ENCODE data around the gene ACOX2.

The ACOX2 gene

GRCh38 chr3:58566398-58567250 lies 29.6 kb upstream of the ACOX2 start:
- DNase-seq (ENCODE audit: low read depth) = no peak

- DNase-seq (ENCODE audit: low read depth) = no peak
Observed at GRCh38 chr3:58565621-58566397, 28.8 kb upstream of the ACOX2 start.

- DNase-seq (ENCODE audit: low read depth) = no peak
Observed at GRCh38 chr3:58564456-58565160, 27.6 kb upstream of the ACOX2 start.

GRCh38 chr3:58564054-58564453 lies 27.1 kb upstream of the ACOX2 start:
- DNase-seq (ENCODE audit: low read depth) = no peak

GRCh38 chr3:58563386-58564035 lies 26.5 kb upstream of the ACOX2 start:
- DNase-seq (ENCODE audit: low read depth) = no peak

- DNase-seq (ENCODE audit: low read depth) = no peak
Observed at GRCh38 chr3:58562498-58562897, 25.5 kb upstream of the ACOX2 start.

GRCh38 chr3:58560771-58561311 lies 23.9 kb upstream of the ACOX2 start:
- no peak for DNase-seq (ENCODE audit: low read depth)

GRCh38 chr3:58559586-58559985 lies 22.6 kb upstream of the ACOX2 start:
- DNase-seq (ENCODE audit: low read depth) = no peak

- DNase-seq (ENCODE audit: low read depth) = no peak
Observed at GRCh38 chr3:58557491-58557890, 20.5 kb upstream of the ACOX2 start.

- DNase-seq (ENCODE audit: low read depth) = no peak
Observed at GRCh38 chr3:58556761-58557221, 19.8 kb upstream of the ACOX2 start.

- no peak for DNase-seq (ENCODE audit: low read depth)
Observed at GRCh38 chr3:58556001-58556400, 19.0 kb upstream of the ACOX2 start.

- DNase-seq (ENCODE audit: low read depth) = no peak
Observed at GRCh38 chr3:58555203-58555602, 18.2 kb upstream of the ACOX2 start.

- DNase-seq (ENCODE audit: low read depth) = no peak
Observed at GRCh38 chr3:58553003-58553402, 16.0 kb upstream of the ACOX2 start.

GRCh38 chr3:58551636-58552180 lies 14.7 kb upstream of the ACOX2 start:
- DNase-seq (ENCODE audit: low read depth) = no peak

GRCh38 chr3:58544541-58544940 lies 7.6 kb upstream of the ACOX2 start:
- no peak for DNase-seq (ENCODE audit: low read depth)

GRCh38 chr3:58540176-58540858 lies 3.3 kb upstream of the ACOX2 start:
- DNase-seq (ENCODE audit: low read depth) = no peak

- DNase-seq (ENCODE audit: low read depth) = no peak
Observed at GRCh38 chr3:58539626-58540025, 2.6 kb upstream of the ACOX2 start.

GRCh38 chr3:58537412-58538301 lies 667 bp upstream of the ACOX2 start:
- DNase-seq (ENCODE audit: low read depth) = no peak

- no peak for DNase-seq (ENCODE audit: low read depth)
Observed at GRCh38 chr3:58535531-58536500, 1.2 kb downstream of the ACOX2 start.
